H1 (cell line): ENCODE data around the gene MTFP1. TPM values are rescaled to one million over a fixed set of nuclear protein-coding genes. Genes with fewer than 3 reads are reported as not detected.

Experiments used
- CHD7 ChIP-seq: fragments of 300-600 bp; sonication (generic); IDR thresholded peaks from 2 replicates; pipeline ENCODE4 v1.7.1; 2012; ENCODE audit warnings: low read length, moderate library complexity, mild to moderate bottlenecking, inconsistent platforms; ENCODE audit not compliant: insufficient replicate concordance
- HDAC6 ChIP-seq: IDR thresholded peaks from one replicate; pipeline ENCODE4 v1.7.1; 2012; ENCODE audit warnings: low read depth, mild to moderate bottlenecking, inconsistent platforms, low read length, moderate library complexity
- NRF1 ChIP-seq: IDR thresholded peaks from 2 replicates; pipeline ENCODE4 v1.6.1; 2011; ENCODE audit warnings: mild to moderate bottlenecking, low read depth, low read length, improper control_type of control experiment
- polyA plus RNA-seq, 7 experiments: library from polyadenylated mRNA; depleted of rRNA in 3 of 7; stranded (reverse) in 5 of 7; unstranded in 2 of 7; fragments of >200 nt in 5 of 7; fragments of 200-250 nt in 2 of 7; gene quantifications; 1 replicate in 5 of 7; 2 replicates in 1 of 7; 4 replicates in 1 of 7; pipeline versions ENCODE4 v1.2.1 to v1.2.3, GENCODE V29; 2011 to 2013; ENCODE audit warnings: missing spikeins in 2 of 7, mixed read lengths in 2 of 7
- total RNA-seq: library from RNA; stranded (reverse); fragmentation: NEBNext Ultra II Directional; extraction: Animal tissue kit (Norgen Biotek cat#: 25700); gene quantifications from 2 replicates; pipeline ENCODE4 v1.2.1, GENCODE V29; 2021

MTFP1 gene
- total and polyA plus RNA-seq, 2 of the 8 experiments (the other 6 are each of a cell fraction or from before 2014, with no cell fraction given) = 59.8 to 98.8 TPM

- TF ChIP-seq CHD7 (no peak), HDAC6 (no peak), NRF1 (no peak)
Measured at GRCh38 chr22:30413001-30413400, 12.6 kb upstream of the MTFP1 start (continued).
